IPS-18c (cell line): ENCODE results near the gene CD47.

Experiments used
- H3K4me3 ChIP-seq: 2 replicates; pipeline ENCODE4 v1.7.0; 2013; ENCODE audit warnings: low read depth, mild to moderate bottlenecking, low read length, moderate library complexity; ENCODE audit not compliant: insufficient read depth
- H3K9me3 ChIP-seq: one replicate; pipeline ENCODE4 v1.6.1; 2013; ENCODE audit warnings: mild to moderate bottlenecking, low read length, moderate library complexity; ENCODE audit not compliant: control insufficient read depth, insufficient read depth

Gene CD47

DNA sequence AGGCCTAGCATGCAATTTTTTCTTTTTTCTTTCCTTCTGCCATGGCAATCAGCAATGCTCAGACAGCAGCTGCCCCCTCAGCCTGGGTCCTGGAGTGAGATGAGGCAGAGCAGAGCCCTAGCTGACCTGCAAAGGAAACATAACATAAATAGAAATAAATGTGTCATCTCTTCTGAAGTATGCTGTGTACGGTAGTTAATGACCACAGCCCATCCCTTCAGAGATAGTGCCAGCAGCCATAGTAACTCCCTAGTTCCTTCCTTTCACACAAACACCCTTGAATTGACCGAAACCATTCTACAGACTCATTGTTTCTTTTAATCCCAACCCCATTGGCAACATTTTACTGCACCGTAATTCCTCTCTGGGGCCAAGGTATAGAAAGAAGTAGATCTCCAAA lies 8.4 kb upstream of the CD47 start:
- Histone ChIP-seq H3K9me3 (no peaks in the 10 kb centered on the region), H3K4me3 (no peak overlapping the region)

DNA sequence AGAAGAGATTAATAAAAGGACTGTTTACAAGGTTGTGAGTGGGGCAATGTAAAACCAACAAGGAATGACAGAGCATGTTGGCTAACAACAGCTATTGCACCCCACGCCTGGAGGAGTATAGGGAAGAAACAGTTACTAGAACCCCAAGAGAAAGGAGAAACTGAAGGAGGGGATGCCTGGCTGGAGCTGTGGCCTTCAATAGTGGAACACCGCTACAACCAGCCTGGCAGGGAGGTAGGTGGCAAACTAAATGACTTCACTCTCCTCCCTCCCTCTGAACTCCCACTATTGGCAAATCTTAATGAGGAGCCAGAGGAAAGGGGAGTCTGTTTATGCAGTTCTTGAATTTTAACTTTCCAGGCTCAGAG lies 7.2 kb upstream of the CD47 start:
- no peak overlapping the region for H3K4me3 ChIP-seq

DNA sequence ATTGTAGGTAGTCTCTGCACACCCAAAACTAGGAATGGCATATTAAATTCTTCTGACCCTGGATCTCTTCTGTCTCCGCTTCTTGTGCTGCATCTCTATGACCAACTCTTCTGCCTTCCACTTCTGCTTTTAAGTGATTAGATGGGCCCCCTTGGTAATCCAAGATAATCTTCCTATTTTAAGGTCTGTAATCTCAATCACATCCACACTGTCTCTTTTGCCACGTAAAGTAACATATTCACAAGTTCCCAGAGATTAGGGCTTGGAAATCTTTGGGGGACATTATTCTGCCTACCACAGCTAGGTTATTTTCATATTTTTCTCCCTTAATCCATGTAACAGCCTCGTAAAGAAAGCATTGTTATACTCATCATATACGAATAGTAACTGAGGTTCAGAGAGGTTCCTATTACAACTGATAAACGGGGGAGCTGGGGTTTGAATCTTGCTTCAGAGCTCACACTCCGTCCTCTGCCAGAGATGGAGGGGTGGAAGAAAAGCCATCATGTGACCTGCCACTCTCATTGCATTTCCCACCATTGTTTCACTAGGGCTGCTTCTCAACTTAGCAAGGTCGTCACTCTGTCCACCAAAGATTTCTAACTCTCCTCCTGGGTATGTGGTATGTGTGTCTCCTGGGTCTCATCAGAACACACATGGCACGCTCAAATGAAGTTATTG lies 6.6 kb upstream of the CD47 start:
- H3K9me3 ChIP-seq, result no peaks in the 10 kb centered on the region

More for the DNA sequence above, 7.2 kb upstream of the CD47 start:
- no peaks in the 10 kb centered on the region for H3K9me3 ChIP-seq

DNA sequence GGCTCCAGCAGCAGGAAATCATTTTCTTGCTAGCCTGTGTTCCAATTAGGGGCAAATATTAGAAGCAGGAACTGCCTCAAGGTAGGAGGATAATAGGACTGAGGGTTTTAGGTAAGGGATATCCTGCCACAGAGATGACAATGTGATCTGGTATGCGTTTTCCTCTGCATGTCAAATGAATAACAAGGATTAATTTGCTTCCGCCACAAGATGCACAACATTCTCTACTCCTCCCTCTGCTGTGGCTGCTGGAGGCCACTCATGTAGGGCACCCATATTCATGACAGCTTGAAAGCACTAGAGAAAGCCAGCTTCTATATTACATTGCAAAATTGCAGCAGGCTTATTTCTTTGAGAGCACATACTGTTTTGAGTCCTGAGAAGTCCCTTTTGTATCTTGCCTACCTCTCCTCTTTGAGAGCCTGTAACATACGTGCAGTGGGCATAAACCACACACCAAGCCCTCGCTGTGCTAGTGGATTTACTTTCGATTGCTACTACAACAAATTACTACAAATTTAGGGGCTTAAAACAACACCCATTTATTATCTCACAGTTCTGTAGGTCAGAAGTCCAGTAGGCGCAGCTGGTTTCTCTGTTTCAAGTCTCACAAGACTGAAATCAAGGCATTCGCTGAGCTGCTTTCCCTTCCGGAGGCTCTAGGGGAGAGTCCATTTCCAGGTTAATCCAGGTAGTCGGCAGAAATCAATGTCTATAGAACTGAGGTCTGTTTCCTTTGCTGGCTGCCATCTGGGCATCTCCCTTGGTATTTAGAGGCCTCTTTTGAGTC lies 5.9 kb upstream of the CD47 start:
- Histone ChIP-seq H3K4me3 (no peak overlapping the region), H3K9me3 (no peaks in the 10 kb centered on the region)

More for the DNA sequence above, 6.6 kb upstream of the CD47 start:
- H3K4me3 ChIP-seq, result no peak overlapping the region

DNA sequence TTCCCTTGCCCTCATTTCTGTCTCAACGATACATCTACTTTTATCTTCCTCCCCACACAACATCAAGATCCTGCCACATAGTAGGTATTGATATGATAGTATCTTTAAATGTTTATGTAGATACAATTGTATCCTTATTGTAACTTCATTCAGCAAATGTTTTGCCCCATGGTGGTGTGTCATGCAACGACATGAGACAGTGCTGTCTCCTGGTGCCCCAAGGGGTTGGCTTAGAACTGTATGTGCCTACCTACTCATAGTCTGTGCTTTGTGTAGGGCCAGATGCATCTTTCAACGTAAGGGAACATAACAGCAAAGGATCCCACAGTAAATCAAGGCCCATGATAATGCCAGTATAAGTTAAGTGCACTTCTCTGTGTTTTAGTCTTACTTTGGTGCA lies 2.8 kb upstream of the CD47 start:
- H3K4me3 ChIP-seq, result no peak overlapping the region
- H3K9me3 ChIP-seq, result no peaks in the 10 kb centered on the region

DNA sequence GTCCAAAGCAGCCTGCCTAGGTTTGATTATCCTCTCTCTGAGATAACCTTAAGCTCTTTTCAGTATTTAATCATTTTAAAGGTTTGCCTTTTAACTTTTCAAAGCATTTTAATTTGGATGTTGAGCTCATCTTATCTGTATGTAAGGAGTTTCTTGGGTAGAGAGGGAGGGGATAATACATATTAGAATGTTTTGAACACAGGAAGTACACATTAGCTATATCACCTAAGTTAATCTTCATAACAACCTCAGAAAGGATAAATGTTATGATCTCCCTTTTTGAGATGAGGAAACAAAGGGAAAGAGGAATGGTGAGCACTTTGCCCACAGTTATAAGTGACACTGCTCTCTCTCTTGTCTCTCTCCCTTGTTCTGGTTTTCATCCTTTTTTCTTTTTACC lies 2.2 kb upstream of the CD47 start:
- Histone ChIP-seq H3K9me3 (no peaks in the 10 kb centered on the region), H3K4me3 (no peak overlapping the region)

DNA sequence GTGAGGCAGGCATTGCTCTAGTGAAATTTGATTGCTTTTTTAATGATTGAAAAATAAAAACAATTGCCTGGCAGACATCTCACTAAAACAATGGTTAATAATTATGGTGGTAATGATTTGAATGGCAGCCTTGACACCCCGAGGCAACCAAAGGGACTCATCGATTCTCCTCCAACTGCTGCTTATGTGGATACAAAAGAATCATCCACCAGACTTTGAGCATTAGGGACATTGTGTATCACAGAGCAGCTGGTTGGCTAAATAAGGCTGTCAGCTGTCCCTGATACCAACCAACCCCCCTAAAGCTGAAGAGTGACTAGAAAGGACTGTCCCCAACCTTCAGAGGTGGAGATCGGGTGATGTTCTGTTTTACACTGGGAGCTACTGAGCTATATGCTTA lies 1.7 kb upstream of the CD47 start:
- no peak overlapping the region for H3K4me3 ChIP-seq

DNA sequence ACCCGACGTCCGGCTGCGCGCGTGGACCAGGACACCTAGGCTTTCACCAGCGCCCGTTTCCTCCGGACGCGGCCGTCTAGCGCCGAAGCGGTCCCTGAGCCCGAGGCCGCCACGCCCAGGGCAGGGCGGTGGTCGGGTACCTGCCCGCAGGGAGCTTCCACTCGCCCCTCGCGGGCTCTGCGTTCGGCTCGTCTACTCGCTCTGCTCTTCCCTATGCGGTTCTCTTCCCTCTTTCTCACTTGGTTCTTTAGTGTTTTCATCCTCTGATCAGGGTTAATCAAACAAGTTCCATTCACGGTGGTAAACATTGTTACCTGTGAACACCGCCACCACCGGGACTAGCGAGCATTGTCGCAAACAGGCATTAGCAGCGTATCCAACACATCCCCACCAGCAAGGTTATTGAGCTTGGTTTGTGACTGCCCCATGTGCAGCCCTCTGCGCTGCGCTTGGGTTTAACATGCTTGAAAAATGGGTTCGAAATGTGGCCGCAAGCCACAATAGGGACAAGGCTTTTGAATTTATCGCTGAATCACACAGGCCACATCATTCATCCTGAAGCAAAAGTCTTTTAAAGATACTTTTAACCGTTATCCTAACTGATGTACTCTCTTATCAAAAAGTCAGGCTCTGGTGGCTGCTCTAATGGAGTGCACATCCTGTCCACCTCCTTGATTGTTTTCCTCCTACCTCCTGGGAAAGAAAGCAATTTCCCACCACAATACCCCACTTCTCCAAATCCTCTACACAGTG lies 843 bp upstream of the CD47 start:
- Histone ChIP-seq H3K4me3 (peak overlapping the region; percentile 83), H3K9me3 (peaks cover 2% of the 10 kb centered on the region)

More for the DNA sequence above, 1.7 kb upstream of the CD47 start:
- H3K9me3 ChIP-seq, result no peaks in the 10 kb centered on the region

DNA sequence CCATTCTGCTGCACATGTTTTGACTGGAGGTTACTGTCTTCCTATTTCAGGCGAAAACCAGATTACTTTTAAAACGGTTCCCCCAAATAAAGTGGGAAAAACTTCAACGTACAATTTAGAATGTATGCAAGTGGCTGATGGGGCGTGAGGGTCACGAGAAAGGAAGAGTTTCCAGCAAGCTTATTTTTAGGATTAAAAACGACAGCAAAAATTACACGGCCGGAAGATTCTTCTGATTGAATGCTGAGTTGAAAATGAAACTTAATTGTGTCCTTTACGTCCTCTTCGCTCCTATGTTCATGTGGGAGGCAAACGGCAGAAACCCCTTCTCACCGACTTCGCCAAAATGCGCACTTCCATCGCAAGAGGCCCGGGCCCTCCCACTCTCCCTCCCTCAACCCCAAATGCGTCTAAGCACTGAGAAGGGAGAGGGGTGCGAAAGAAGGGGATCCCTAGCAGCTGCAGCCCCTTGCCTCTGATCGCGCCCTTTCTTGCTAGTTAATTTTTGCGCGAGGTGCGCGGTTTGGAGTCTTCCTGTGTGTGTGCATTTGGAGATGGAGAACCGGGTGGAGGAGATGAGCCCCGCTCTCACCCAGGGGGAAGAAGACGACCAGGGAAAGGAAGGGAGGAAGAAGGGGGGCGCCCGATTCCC lies 656 bp downstream of the CD47 start:
- H3K4me3 ChIP-seq, result peak overlapping the region; percentile 83
- peaks cover 2% of the 10 kb centered on the region for H3K9me3 ChIP-seq

DNA sequence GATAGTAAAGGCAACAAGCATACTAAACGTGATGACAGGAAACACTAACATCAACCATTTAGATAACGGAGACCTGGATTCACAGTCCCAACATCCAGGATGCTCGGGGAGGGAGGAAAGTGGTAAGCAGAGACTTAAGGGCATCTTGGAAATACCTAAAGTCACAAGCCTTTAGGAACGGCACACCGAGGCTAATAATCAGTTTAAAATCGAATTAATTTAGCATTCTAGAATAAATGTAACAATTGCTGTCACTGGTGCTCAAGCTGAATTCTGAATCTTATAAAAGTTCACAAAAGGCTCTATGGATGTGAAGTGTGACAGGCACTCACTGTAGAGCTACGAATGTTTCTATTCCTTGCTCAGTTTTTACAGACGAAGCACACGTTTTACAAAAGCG lies 1.3 kb downstream of the CD47 start:
- H3K4me3 ChIP-seq, result peak overlapping the region; percentile 83; the same call in 1 of the 2 replicates
- H3K9me3 ChIP-seq, result peaks cover 2% of the 10 kb centered on the region

DNA sequence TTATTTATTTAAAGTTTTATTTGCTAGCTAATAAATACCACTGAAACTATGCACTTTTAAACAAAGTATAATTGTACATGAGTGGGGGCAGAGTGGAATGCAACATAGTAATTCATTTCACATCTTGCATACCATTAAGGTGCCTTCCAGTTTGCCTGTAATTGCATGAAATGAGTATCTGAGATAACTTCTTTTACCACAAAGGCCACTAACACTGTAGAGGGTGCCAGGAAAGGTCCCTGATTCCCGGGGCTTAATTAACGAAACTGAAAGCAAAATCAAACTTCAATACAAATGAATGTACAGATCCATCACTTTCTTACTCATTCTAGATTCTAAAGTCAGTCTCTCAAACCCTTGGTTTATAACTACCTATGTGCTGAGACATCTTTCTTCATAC lies 2.1 kb downstream of the CD47 start:
- H3K4me3 ChIP-seq, result no peak overlapping the region
- peaks cover 2% of the 10 kb centered on the region for H3K9me3 ChIP-seq

DNA sequence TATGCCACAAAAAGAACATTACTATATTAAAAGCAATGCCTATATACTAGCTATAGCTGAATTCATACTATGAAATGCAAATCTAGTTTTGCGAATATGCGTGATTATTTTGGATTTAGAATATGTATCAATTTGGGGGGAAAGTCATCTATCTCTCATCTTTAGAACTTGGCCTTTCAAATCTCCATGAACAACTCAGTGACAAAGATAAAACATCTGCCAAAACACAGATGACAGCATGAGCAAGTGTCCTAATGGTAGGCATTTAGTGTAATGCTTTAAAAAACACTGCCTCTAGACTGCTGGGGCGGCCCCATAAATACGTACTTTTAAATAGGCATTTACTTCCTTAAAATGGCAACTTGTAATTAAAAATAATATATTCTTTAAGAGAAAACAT lies 2.7 kb downstream of the CD47 start:
- Histone ChIP-seq H3K9me3 (peaks cover 2% of the 10 kb centered on the region), H3K4me3 (no peak overlapping the region)

DNA sequence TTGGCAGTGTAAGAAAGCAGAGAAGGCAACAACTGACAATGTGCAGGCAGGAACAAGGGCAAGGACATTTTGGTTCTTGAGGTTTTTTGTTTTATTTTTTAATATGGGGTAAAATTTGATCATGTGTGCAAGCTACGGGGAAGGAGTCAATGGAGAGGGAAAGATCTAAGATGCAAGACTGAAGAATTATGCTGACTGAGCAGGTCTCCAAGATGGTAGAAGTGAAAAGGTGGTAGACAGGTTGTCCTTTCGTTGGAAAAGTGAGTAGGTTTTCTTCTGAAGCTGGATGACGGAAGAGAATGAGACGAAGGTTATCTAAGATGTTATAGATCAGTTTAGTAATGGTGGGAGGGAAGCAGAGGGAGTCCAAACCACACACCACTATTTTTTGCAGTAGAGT lies 4.2 kb downstream of the CD47 start:
- no peak overlapping the region for H3K4me3 ChIP-seq
- peaks cover 2% of the 10 kb centered on the region for H3K9me3 ChIP-seq

DNA sequence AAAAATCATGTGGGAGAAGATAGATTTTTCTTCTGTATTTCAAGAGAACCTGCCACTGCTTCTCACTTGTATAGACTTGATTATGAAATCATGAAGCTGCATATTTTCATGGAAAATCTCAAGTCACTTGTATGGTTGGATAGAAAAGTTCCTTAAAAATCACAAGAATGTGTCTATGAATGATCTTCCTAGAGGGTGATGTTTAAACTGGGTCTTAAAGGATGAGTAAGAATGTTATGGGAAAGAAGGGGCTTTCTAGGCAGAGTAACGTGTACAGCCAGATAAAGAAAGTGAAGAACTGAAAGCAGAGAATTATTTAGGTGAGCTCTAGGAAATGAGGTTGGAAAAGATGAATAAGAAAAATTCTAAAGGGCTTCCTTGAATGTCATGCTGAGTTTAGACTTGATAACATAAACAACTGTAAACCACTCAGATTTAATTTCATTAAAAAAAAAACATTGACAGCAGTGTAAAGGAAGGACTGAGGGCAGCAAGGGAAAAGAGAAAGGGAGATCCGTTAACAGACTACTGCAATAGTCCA lies 5.0 kb downstream of the CD47 start:
- peaks cover 2% of the 10 kb centered on the region for H3K9me3 ChIP-seq
- H3K4me3 ChIP-seq, result no peak overlapping the region

DNA sequence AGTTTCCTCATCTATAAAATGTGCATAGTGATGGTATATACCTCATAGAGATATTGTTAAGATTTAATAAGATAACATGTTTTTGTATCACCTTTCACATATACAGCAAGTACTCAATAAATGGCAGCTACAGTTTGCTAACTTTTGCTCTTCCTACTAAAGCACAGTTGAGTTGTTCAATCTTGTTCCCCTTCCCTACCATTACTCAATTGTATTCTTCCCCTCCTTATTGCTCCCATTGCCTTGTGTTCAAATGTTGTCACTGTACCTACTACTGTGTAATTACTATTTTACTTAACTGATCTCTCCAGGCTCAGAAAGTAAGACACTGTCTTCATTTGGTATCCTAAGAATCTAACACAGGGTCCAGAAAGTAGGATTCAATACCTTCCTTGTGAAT lies 5.5 kb downstream of the CD47 start:
- H3K4me3 ChIP-seq, result no peak overlapping the region
- peaks cover 2% of the 10 kb centered on the region for H3K9me3 ChIP-seq

DNA sequence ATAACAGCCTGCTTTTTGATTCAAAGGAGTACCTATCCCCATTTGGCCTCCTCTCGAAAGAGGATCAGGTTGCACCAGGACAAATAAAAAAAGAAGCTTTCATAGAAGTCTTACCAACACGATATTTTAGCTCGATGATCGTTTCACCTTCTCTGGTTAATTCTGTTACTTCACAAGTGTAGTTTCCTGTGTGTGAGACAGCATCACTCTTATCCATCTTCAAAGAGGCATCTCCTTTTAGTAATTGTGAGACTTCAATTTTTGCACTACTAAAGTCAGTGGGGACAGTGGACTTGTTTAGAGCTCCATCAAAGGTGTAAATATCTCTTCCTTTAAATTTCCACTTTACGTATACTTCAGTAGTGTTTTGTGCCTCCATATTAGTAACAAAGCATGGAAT lies 11.0 kb downstream of the CD47 start:
- no peaks in the 10 kb centered on the region for H3K9me3 ChIP-seq
- no peak overlapping the region for H3K4me3 ChIP-seq

DNA sequence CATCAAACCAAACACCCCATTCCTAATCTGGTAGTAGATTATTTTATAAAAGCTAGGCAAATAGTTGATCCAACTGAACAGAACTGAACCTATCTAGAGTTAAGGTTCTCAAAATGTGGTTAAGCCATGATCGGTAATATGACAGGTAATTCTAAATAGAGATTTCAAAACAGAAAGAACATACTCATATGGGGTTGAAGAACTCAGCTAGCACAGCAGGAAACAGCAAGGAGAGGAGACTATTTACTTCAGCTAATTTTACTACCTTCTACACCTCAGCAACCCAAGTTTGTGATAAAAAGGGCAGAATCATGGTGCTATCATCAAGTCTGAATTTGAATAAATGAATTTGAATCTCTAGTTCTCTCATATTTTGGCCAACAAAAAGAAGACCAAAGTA lies 11.8 kb downstream of the CD47 start:
- Histone ChIP-seq H3K4me3 (no peak overlapping the region), H3K9me3 (no peaks in the 10 kb centered on the region)
